Uterus (tissue), 4 donors: ENCODE data around the gene KIF15. TPM values are rescaled to one million over a fixed set of nuclear protein-coding genes. Genes with fewer than 3 reads are reported as not detected.

Experiments
- DNase-seq, 2 donors: peaks; one replicate each; pipeline ENCODE4 v3.0.0-alpha.2; 2019 to 2020
- H3K27ac ChIP-seq, 2 donors: fragments of 200-600 bp; sonication (generic); 1 replicate in 1 of 2; 2 replicates in 1 of 2; pipeline ENCODE4 v1.5.1; 2016 to 2018
- H3K27me3 ChIP-seq, 2 donors: fragments of 200-600 bp; sonication (generic); one replicate each; pipeline ENCODE4 v1.5.1; 2018 to 2019; ENCODE audit warnings: control low read depth in 1 of 2
- H3K36me3 ChIP-seq, 2 donors: fragments of 200-600 bp; sonication (generic); one replicate each; pipeline ENCODE4 v1.5.1; 2019; ENCODE audit warnings: control low read depth in 1 of 2
- H3K4me1 ChIP-seq, 2 donors: fragments of 200-600 bp; sonication (generic); one replicate each; pipeline ENCODE4 v1.5.1; 2018 to 2019; ENCODE audit warnings: control low read depth in 1 of 2
- H3K4me3 ChIP-seq, 2 donors: fragments of 200-600 bp; sonication (generic); 1 replicate in 1 of 2; 2 replicates in 1 of 2; pipeline ENCODE4 v1.5.1; 2018 to 2019; ENCODE audit warnings: mild to moderate bottlenecking in 1 of 2
- H3K9me3 ChIP-seq, 2 donors: fragments of 200-600 bp; sonication (generic); one replicate each; pipeline ENCODE4 v1.5.1; 2019; ENCODE audit warnings: control low read depth in 1 of 2
- POLR2A ChIP-seq, 2 donors: fragments of 450-650 bp; IDR thresholded peaks; one replicate each; pipeline ENCODE4 v1.6.1; 2016; ENCODE audit warnings: antibody characterized with exemption in 2 of 2, mild to moderate bottlenecking in 1 of 2, moderate library complexity in 1 of 2
- intact Hi-C: fragments of 100-400 bp; cut with DNase I; formaldehyde crosslinking; loops from one replicate; pipeline ENCODE4 v1.15.1; 2023; ENCODE audit warnings: low total_unique reads
- total RNA-seq, 4 donors: library from RNA; depleted of rRNA in 3 of 4; stranded (reverse); fragments of >200 nt in 3 of 4; gene quantifications; one replicate each; pipeline versions ENCODE4 v1.1.0 to v1.2.4, GENCODE V29; 2014 to 2023
- TF ChIP-seq, protein P1 (sequence below), 4 experiments: fragments of 200-600 bp in 2 of 4; fragments of 450-650 bp in 2 of 4; sonication (generic) in 2 of 4; IDR thresholded peaks; one replicate each; pipeline ENCODE4 v1.5.1; 2016 to 2019; ENCODE audit warnings: antibody characterized with exemption in 4 of 4, mild to moderate bottlenecking in 2 of 4, moderate library complexity in 1 of 4
- donor health status: DM: yes; HTN: yes; CAD: no.

Gene KIF15
- total RNA-seq, 4 donors from 2014 or later = 0.51 to 14.7 (median 2.0) TPM

DNA sequence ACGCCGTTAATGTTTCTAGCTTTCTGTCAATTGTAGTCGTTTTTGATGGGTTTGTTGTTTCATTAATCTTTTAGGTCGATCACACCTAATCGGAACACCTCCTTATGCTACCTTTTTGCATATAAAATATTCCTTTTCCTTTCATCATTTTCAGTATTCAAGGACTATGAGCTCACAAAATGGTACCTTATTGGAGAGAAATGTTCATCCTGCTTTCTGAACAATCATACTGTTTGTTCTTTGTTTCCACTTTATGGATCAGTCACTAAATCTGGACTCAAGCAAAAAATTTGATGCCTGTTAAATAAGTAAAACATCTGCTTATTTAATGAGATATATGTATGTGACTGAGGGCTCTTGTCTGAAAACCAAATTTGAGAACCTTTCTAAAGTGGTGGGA is 1.1 kb downstream of the KIF15 start:
- Histone ChIP-seq H3K36me3 (no peaks in the 10 kb centered on the region), H3K9me3 (no peaks in the 10 kb centered on the region), H3K4me1 (peaks cover 0 to 4% of the 10 kb centered on the region in 2 donors), H3K4me3 (no peak overlapping the region), H3K27me3 (no peaks in the 10 kb centered on the region), H3K27ac (no peak overlapping the region)
- no peak for DNase-seq
- intact Hi-C loops = no loop called here
- TF ChIP-seq POLR2A (IDR thresholded peaks at IDR 0.05) = no peak
- TF ChIP-seq, protein P1, sequence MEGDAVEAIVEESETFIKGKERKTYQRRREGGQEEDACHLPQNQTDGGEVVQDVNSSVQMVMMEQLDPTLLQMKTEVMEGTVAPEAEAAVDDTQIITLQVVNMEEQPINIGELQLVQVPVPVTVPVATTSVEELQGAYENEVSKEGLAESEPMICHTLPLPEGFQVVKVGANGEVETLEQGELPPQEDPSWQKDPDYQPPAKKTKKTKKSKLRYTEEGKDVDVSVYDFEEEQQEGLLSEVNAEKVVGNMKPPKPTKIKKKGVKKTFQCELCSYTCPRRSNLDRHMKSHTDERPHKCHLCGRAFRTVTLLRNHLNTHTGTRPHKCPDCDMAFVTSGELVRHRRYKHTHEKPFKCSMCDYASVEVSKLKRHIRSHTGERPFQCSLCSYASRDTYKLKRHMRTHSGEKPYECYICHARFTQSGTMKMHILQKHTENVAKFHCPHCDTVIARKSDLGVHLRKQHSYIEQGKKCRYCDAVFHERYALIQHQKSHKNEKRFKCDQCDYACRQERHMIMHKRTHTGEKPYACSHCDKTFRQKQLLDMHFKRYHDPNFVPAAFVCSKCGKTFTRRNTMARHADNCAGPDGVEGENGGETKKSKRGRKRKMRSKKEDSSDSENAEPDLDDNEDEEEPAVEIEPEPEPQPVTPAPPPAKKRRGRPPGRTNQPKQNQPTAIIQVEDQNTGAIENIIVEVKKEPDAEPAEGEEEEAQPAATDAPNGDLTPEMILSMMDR (IDR thresholded peaks at IDR 0.05) = no peak

DNA sequence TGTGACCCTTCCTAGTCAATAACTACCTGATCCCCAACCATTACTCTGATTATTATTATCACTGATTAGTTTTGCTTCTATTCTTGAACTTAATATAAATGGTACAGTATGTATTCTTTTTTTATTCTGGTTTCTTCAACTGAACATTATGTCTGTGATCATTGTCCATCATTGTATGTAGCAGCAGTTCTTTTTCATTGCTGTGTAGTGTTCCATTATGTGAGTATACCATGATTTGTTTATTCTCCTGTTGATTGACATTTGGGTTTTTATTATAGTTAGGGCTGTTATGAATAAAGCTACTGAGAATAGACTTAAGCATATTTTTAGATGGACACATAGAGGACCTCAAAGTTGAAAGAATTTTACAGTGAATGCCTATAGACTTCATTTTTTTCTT is 2.7 kb downstream of the KIF15 start:
- Histone ChIP-seq H3K27me3 (no peaks in the 10 kb centered on the region), H3K36me3 (no peaks in the 10 kb centered on the region), H3K9me3 (no peaks in the 10 kb centered on the region), H3K27ac (no peak overlapping the region), H3K4me1 (peaks cover 0 to 4% of the 10 kb centered on the region in 2 donors), H3K4me3 (no peak overlapping the region)
- DNase-seq = no peak
- intact Hi-C loops = no loop called here
- no peak for TF ChIP-seq POLR2A (IDR thresholded peaks at IDR 0.05)
- TF ChIP-seq, protein P1 (IDR thresholded peaks at IDR 0.05) = no peak

DNA sequence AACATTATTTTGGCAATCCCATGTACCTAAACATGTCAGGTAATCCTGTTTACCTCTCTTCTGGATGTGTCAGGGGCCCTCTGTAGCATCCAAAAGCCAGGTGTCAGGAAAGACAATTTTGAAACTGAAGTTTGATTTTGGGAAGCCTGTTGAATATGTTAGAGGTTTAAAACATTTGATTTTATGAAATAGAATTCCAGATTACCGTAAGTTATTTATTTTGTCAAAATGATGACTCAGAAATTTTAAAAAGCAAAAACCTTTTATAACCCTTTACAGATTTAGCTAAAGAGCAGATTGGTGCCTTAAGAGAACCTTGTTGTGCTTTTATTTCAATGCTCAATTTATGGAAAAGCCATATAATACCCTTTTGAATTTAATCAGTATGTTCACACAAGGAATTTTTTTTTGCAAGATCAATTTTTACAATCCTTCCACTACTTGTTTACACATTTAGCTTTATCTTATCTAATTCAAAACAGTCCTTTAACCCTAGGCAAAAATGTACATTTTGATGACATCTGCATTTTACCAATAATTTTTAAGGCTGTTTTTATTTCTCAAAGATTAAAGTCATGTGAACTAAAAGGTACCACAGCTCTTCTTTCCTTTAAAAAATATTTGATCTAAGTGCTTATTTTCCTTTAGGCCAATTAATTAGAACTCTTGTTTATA is 10.0 kb downstream of the KIF15 start:
- H3K27ac ChIP-seq = no peak overlapping the region
- no peak for DNase-seq
- H3K4me3 ChIP-seq = no peak overlapping the region
- TF ChIP-seq, protein P1 (IDR thresholded peaks at IDR 0.05) = no peak
- no peak for TF ChIP-seq POLR2A (IDR thresholded peaks at IDR 0.05)
- no peaks in the 10 kb centered on the region for H3K9me3 ChIP-seq
- H3K27me3 ChIP-seq = no peaks in the 10 kb centered on the region
- no peaks in the 10 kb centered on the region for H3K36me3 ChIP-seq
- no peaks in the 10 kb centered on the region for H3K4me1 ChIP-seq
- intact Hi-C loops = no loop called here

DNA sequence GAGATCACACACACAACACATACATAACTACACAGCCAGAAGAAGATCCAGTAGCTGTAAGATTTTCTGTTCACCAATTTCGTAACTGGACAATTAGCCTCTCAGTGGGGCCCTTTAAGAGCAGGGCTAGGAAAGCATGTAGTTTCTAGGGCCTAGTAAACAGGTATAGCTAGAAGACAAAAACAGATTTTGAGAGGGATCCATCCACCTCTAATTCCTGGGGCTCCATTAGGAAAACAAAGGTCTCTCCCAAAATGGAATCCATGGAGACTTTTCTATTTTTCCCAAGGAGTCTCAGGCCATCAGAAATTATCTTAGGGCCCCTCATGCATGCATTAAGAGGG is 10.5 kb downstream of the KIF15 start:
- H3K4me1 ChIP-seq = no peaks in the 10 kb centered on the region
- H3K9me3 ChIP-seq = no peaks in the 10 kb centered on the region
- intact Hi-C loops = no loop called here
- no peak overlapping the region for H3K27ac ChIP-seq
- H3K36me3 ChIP-seq = no peaks in the 10 kb centered on the region
- H3K4me3 ChIP-seq = no peak overlapping the region
- DNase-seq = no peak
- TF ChIP-seq, protein P1 (IDR thresholded peaks at IDR 0.05) = no peak
- no peak for TF ChIP-seq POLR2A (IDR thresholded peaks at IDR 0.05)
- H3K27me3 ChIP-seq = no peaks in the 10 kb centered on the region

DNA sequence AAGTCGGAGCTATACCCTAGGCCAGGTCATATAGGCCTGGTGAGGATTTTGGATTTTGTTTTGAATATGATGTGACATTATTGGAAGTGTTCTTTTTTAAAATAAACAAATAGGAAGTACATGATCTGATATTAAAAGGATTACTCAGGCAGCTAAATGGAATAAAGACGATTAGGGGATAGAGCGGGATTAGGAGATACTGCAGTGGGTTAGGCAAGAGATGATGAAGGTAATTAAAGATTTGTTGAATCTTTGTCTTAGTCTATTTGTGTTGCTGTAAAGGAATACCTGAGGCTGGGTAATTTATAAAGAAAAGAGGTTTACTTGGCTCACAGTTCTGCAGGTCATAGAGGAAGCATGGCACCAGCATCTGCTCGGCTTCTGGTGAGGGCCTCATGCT is 21.3 kb downstream of the KIF15 start:
- Histone ChIP-seq H3K36me3 (no peaks in the 10 kb centered on the region), H3K9me3 (no peaks in the 10 kb centered on the region), H3K27me3 (no peaks in the 10 kb centered on the region), H3K4me1 (no peaks in the 10 kb centered on the region), H3K4me3 (no peak overlapping the region), H3K27ac (no peak overlapping the region)
- no peak for DNase-seq
- TF ChIP-seq POLR2A (IDR thresholded peaks at IDR 0.05) = no peak
- TF ChIP-seq, protein P1 (IDR thresholded peaks at IDR 0.05) = no peak
- intact Hi-C loops = no loop called here
